GM18861 (cell line): ENCODE results near the gene SAP25.
"Not testable (repeated sequence)": the region's sequence is repeated elsewhere in the genome, so short reads cannot be mapped to it uniquely, and the experiment has no call there.

Experiments
- ATAC-seq: cut with Tn5 transposase; IDR thresholded peaks from one replicate; pipeline ENCODE4 v1.9.1; 2021; ENCODE audit not compliant: unreplicated experiment

SAP25 gene

GRCh38 chr7:100576384-100576993, 2.8 kb upstream of the SAP25 start:
- no peak for ATAC-seq

DNA sequence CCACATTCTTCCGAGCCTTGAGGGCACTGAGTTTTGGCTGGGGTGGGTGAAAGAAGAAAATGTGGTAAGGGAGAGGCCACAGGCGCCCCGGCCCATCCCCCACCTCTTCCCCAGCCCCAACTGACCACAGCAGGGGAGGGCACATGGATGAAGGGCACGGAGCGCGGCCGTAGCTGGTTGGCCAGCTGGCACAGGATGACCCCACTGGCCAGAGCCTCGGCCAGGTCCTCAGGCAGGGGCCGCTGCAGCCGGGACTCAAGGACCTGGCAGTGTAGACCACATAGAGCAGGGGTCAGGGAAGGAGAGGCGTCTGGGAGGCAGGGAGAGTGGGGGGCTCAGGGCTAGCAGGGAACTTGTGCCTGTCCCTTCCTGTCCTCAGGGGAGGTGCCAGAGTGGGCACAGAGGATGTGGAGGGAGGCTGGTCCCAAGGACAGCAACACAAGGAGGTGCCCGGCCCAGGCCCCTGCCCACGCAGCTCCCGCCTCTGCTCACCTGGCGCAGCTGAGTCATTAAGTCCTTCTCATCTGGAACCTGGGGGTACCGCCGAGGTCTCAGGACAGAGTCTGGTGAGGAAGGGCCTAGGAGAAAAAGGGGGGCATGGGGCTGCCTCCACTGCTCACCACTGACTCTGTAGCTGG, 2.2 kb upstream of the SAP25 start:
- ATAC-seq: no peak

- no peak for ATAC-seq
Measured at GRCh38 chr7:100575206-100575631, 1.5 kb upstream of the SAP25 start.

GRCh38 chr7:100574362-100575205, 884 bp upstream of the SAP25 start:
- ATAC-seq: no peak

DNA sequence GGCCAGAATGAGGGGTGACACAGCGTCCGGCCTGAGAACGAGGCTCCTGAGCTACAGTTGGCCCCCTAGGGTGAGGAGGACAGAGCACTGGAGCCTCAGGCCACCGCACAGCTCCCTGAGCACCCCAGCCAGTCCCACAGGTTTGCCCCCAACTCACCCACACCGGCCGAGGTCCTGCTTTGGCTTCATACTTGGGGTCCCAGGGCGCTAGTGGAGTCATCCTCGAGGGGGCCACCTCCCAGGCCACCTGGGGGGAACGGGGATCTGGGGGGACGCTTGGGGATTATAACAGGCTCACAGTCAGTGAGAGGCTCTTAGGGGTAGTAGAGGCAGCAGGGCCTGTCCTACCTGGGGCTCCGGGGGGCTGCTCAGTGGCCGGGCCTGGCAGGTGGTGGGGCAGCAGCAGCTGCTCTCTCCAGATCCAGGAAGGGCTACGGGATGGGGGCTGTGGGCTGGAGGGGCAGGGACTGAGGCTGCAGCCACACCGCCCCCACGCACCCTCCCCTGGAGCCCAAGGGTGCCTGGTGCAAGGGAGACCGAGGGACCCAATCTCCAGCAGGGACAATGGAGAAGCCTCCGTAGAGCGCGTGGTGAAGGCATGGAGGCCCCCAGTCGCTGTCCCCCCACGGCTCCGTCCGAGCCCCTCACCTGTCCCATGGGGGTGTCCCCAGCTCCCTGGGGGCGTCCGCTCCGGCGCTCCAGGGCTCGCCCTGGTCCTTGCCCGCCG, 588 bp downstream of the SAP25 start:
- ATAC-seq: no peak

GRCh38 chr7:100572281-100572948, 1.3 kb downstream of the SAP25 start:
- ATAC-seq: no peak

DNA sequence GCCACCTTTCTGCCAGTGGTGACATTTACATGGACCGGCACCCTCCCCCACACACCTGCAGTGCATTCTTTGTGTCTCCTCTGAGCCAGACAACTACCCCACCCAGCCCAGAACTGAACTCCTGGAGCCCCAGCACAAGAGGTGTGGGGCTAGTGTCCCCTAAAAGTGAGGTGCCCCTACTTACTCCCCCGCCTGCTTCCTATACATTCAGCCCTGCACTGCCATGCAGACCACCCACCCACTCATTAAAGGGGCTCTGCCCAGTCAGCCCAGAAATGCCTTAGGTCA, 1.9 kb downstream of the SAP25 start:
- ATAC-seq: no peak

GRCh38 chr7:100570954-100571828, 2.5 kb downstream of the SAP25 start:
- ATAC-seq: no peak

DNA sequence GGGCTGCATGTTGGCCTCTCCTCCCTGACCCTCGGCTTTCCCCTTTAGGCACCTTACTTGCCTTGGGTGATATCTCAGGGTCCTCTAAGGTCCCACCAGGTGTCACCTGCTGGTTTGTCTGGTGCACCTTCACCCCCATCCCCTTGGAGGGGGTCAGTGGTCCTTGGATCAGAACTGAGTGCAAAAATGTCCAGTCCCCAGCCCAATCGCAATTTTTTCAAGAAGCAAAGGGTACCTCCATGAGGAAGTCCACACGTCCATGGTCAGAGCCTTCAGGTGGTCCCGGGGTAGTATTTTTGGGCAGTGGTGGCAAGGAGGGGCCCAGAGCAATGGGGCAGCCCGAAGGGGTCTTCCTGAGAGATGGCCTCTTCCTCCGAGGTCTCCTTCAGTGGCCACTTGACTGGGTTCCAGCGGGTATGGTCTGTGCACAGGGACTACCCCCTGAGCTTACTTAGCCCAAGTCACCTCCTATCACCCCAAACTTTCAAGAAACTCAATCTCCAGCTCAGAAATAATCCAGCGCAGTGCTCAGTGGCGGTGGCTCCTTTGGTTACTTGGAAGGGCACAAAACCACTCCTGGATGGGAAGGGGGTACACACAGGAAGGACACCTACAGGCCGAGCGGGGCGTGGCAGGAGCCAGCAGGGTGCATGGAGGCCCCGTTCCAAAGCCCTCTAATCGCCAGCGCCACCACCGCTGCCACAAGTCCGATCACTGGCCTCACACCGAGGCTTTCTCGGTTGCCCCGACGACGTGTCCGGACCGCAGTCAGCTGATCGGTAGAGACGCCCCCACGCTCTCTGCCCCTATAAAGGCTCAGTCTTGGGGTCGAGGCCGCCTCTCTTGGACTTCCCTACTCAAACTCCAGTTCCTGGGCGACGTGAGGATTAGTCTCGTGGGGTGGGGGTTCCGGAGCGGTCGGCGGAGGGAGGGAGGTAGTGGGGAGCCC, 4.5 kb downstream of the SAP25 start:
- ATAC-seq: no peak

DNA sequence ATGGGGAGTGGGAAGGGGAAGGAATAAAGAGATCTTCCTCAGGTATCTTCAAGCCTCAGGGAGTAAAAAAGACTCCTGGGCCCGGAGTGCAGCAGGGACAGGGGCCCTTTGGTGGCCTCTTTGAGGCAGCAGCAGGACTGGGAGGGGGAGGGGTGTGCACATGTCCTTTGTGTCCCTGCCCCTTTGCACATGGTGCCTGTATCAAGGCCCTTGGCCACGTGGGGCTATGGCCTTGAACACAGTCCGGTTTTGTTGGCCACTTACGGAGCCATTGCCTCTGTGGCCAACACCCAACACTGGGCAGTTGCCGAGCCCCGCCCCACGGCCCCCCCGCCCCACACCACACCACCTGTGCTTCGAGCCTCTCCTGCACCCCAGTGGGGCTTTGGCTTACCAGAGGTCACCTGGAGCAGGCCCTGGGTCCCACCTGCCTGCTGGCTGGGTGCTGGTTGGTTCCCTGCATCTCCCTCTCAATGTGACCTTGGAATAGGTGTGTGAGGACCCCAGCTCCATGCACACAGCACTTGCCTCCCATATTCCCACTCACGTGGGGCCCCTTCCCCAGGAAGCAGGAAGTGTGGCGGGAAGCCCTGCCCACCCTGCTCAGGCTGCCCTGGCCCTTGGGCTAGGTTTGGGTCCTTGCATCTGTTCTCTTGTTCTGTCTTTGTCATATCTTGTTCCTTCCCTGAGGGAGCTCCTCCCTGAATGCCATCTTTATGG, 5.4 kb downstream of the SAP25 start:
- no peak for ATAC-seq

DNA sequence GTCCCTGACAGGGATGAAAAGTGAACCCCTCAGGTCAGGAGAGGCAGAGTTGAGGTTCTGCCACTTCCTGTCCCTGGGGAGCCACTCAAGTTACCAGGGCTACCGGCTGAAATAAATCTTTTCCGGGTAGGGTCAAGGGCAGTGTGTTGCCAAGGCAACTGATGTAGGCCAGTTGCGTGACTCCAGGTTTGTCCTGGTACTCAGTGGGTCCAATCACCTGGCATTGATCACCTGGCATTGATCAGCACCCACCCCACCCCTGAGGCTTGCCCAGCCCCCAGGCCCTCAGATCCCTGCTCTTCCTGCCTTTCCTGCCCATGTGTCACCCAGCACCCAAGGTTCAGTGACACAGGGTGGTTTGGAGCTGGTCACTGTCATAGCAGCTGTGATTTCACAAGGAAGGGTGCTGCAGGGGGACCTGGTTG, 5.9 kb downstream of the SAP25 start:
- no peak for ATAC-seq

- no peak for ATAC-seq
Measured at GRCh38 chr7:100567031-100567730, 6.5 kb downstream of the SAP25 start.

DNA sequence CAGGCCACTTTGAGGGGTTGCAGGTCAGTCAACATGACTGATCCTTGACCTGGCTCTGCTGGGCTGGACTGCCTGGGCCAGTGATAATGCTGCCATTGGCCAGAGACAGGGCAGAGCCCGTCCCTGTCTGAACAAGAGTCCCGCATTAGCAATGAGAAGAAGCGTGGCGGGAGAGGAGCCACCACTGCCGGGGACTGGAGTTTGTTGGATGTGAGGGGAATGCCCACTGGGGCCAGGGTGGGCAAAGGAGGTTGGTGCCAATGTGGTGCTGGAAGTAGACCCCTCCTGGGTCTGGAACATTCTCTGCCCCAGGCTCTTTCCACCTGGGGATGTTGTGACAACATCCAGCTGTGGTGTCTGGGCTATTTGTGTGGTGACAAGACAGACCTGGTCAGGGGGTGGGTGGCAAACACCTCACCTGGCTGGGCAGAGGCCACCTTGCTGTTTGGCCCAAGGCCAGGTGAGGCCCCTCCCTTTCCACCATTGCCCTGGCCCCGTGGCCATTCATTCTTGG, 7.6 kb downstream of the SAP25 start:
- ATAC-seq: no peak

DNA sequence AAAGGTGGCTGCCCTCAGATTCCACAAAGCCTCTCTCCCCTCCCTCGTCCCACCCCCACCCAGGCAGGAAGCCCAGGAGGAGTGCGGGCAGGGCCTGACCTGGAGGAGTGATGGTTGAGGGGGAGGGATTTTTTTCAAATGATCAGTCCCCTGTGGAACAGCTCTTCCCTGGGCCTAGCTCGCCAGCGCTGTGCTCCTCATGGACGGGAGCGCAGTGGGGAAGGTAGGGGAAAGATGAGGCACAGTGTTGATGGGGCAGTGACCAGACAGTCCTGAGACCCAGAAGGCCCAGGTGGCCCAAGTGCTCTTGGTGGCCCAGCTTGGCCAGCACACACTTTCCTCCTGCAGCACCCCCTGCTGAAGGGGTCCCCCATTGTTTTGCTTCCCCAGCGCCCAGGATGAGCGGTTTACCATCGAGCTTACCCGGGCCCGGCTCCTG, 8.5 kb downstream of the SAP25 start:
- ATAC-seq: no peak

DNA sequence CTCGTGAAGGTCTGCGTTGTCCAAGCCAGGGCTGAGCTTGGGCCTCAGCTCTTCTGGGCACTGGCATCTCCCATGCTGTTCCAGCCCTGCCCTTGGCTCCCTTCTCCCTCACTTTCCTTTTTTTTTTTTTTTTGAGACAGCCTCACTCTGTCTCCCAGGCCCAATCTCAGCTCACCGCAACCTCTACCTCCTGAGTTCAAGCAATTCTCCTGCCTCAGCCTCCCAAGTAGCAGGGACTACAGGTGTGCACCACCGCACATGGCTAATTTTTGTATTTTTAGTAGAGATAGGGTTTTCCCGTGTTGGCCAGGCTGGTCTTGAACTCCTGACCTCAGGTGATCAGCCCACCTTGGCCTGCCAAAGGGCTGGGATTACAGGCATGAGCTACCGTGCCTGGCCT, 9.3 kb downstream of the SAP25 start:
- ATAC-seq: not testable (repeated sequence)

DNA sequence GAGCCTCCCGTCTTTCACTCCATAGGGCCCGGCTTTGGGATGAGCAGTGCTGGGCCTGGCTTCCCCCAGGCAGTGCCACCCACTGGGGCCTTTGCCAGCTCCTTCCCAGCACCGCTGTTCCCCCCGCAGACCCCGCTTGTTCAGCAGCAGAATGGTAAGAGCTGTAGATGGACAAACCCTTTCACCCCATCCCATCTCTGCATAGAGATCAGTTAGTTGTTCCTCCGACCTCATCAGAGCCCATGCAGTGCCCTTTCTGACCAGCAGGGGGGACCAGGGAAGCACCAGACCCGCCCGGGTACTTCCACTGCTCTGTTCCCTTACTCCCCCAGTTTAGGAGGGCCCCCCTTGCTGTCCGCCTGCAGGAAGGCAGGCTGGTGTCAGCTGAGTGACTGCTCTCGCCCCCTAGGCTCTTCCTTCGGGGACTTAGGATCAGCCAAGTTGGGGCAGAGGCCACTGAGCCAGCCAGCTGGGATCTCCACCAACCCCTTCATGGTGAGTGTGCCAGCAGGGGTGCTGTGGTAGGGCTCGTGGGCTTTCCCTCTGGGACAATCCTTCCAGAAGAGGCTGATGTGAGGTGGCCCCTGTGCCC, 9.8 kb downstream of the SAP25 start:
- ATAC-seq: no peak

DNA sequence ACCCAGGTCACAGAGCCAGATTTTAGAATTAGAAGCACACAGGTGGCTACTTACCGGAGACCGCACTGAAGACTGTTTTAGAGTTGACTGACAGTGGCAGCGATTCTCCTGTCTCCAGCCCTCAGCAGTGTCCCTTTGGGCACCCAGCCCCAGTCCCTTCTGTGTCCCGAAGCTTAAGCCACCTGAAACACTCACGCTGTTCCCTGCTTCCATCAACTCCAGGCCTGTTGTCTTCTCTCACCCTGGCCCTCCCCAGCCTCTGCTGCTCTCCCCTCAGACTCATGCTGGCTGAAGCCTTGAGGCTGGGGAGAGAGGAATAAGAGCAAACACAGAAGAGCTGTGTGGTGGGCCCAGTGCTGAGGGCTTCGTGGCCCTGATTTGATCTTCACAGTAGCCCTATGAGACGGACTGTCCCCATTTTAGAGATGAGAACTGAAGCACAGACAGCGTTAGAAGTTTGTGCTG, 10.6 kb downstream of the SAP25 start:
- no peak for ATAC-seq
